Keratinocyte (primary cell): ENCODE data around the gene DGKZ.

Experiments used
- CTCF ChIP-seq, 3 experiments: IDR thresholded peaks in 1 of 3; conservative IDR thresholded peaks in 1 of 3; optimal IDR thresholded peaks in 1 of 3; 2 replicates in 2 of 3; 3 replicates in 1 of 3; pipeline versions ENCODE3 to v1.5.1; 2011; ENCODE audit warnings: low read length in 3 of 3, mild to moderate bottlenecking in 3 of 3, moderate library complexity in 2 of 3, control low read depth in 1 of 3, inconsistent platforms in 1 of 3; ENCODE audit not compliant: insufficient read depth in 2 of 3; ENCODE audit errors: extremely low read depth in 1 of 3
- EZH2 ChIP-seq: IDR thresholded peaks from one replicate; pipeline ENCODE4 v1.6.1; 2012; ENCODE audit warnings: inconsistent platforms, mild to moderate bottlenecking, low read length, moderate library complexity

DNA sequence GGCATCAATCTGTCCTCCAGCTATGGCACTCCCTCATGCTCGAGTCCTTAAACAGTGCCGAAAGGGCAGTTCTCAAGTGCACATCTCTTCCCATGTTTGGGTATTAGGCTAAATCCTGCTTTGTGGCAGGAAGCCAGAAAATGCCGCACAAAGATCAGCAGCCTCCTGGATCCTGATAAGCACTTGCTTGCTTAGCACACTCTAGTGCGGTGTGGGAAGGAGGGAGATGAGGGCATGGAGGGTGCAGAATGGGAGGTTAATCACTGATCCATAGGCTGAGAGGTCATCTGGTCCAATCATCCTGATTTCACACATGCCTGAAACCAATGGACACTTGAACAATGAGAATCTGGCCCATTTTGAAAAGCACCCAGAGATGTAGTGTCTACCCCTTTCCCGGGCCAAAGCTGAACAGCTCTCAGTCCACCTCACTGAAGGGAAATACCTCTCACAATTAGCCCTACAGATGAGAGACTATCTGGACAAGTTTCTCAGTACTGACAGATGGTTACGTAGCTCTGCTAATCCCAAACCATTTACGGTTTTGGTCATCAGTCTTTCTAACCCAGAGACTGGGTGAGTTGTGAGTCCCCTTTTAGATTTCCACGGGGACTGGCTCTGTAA is 74.1 kb downstream of the DGKZ start:
- TF ChIP-seq CTCF (optimal IDR thresholded peaks at IDR 0.05 in 1 of 3, IDR thresholded peaks at IDR 0.05 in 1 of 3, conservative IDR thresholded peaks at IDR 0.05 in 1 of 3; ENCODE audit: extremely low read depth in 1 of 3, insufficient read depth in 2 of 3, low read length in 3 of 3) (no peak), EZH2 (no peak)
